Ishikawa (cell line): Measurements from ENCODE around the gene SLC25A23.

Source experiments
- EGR1 ChIP-seq: IDR thresholded peaks from 2 replicates; pipeline ENCODE4 v1.6.1; 2012
- EP300 ChIP-seq: IDR thresholded peaks from 2 replicates; pipeline ENCODE4 v1.6.1; 2012; ENCODE audit warnings: borderline replicate concordance
- RAD21 ChIP-seq: IDR thresholded peaks from 2 replicates; pipeline ENCODE4 v1.6.1; 2012; ENCODE audit warnings: low read depth
- TAF1 ChIP-seq: IDR thresholded peaks from 2 replicates; pipeline ENCODE4 v1.6.1; 2012; ENCODE audit warnings: low read depth, mild to moderate bottlenecking
- TCF12 ChIP-seq: IDR thresholded peaks from 2 replicates; pipeline ENCODE4 v1.6.1; 2012; ENCODE audit warnings: low read depth
- YY1 ChIP-seq: IDR thresholded peaks from 2 replicates; pipeline ENCODE4 v1.6.1; 2012; ENCODE audit warnings: low read depth
- ZBTB7A ChIP-seq: IDR thresholded peaks from 2 replicates; pipeline ENCODE4 v1.6.1; 2012; ENCODE audit warnings: low read depth

DNA sequence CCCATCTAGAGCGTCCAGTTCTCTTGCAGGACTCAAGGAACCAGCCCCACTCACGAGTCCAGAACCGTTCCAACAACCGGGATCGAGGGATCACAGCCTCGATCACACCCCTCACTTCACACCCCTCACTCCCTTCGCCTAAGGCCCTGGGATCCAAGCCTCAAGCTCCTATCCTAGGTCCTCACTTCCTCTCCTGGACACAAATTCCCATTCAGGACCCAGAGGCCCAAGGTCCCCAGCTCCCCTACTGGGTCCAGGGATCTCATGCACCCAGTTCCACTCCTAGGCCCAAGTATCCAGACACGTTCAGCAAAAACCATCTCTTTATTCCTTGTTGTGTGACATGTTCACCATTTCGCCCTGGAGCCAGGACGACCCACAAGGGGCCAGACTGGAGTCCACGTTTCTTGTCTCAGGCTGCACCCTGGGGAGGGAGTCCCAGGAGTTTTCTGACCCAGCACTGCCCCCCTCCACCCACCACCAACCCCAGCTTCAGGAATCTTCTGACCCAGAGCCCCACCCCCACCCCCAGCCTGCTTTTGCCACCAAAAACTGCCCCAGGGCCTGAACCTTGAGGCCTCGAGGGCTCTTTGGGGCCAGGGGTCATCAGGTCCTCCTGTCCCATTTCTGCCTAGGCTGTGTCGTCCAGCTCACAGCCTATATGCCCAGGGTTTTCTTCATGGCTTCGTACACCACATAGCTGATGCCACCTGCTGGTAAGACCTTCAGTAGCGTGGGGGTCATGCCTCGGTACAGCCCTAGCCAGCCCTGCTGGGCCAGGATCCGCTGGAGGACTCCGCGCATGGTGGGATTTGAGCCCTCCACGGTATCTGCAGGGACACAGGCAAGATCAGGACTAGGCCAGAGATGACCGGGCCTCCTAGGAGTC lies 33.6 kb downstream of the SLC25A23 start:
- no peak for TF ChIP-seq TCF12
- no peak for TF ChIP-seq ZBTB7A
- no peak for TF ChIP-seq EP300
- TF ChIP-seq TAF1 = no peak
- no peak for TF ChIP-seq YY1
- no peak for TF ChIP-seq EGR1
- no peak for TF ChIP-seq RAD21
